ENCODE data around the gene GRIFIN.

The GRIFIN gene

GRCh38 chr7:2497500-2498336 is 21.5 kb upstream of the GRIFIN start:
- peak; percentile 77 for DNase-seq

- no peak for DNase-seq
Observed at GRCh38 chr7:2497065-2497464, 20.9 kb upstream of the GRIFIN start.

- no peak for DNase-seq
Observed at GRCh38 chr7:2496375-2496774, 20.2 kb upstream of the GRIFIN start.

GRCh38 chr7:2495418-2496299 is 19.5 kb upstream of the GRIFIN start:
- DNase-seq, result peak; percentile 98

- DNase-seq, result no peak
Observed at GRCh38 chr7:2494191-2495130, 18.3 kb upstream of the GRIFIN start.

GRCh38 chr7:2493205-2494164 is 17.3 kb upstream of the GRIFIN start:
- DNase-seq, result no peak

- DNase-seq, result no peak
Observed at GRCh38 chr7:2492038-2492437, 15.8 kb upstream of the GRIFIN start.

GRCh38 chr7:2490181-2490651 is 14.0 kb upstream of the GRIFIN start:
- no peak for DNase-seq

GRCh38 chr7:2488681-2489080 is 12.5 kb upstream of the GRIFIN start:
- no peak for DNase-seq

- no peak for DNase-seq
Observed at GRCh38 chr7:2488272-2488645, 12.1 kb upstream of the GRIFIN start.

GRCh38 chr7:2487586-2488271 is 11.5 kb upstream of the GRIFIN start:
- no peak for DNase-seq

GRCh38 chr7:2484868-2485267 is 8.7 kb upstream of the GRIFIN start:
- DNase-seq, result no peak

GRCh38 chr7:2483494-2483893 is 7.3 kb upstream of the GRIFIN start:
- DNase-seq, result peak; percentile 95

GRCh38 chr7:2482725-2483451 is 6.7 kb upstream of the GRIFIN start:
- DNase-seq, result peak; percentile 27

- DNase-seq, result no peak
Observed at GRCh38 chr7:2481195-2481594, 5.0 kb upstream of the GRIFIN start.

GRCh38 chr7:2480070-2480408 is 3.8 kb upstream of the GRIFIN start:
- no peak for DNase-seq

GRCh38 chr7:2479276-2480069 is 3.3 kb upstream of the GRIFIN start:
- DNase-seq, result no peak

- no peak for DNase-seq
Observed at GRCh38 chr7:2478800-2479199, 2.6 kb upstream of the GRIFIN start.

- DNase-seq, result no peak
Observed at GRCh38 chr7:2478399-2478785, 2.2 kb upstream of the GRIFIN start.

Data from NCI-H82 (cell line).